ENCODE results near the gene HIGD1C. TPM values are rescaled to one million over a fixed set of nuclear protein-coding genes. Genes with fewer than 3 reads are reported as not detected.

HIGD1C gene
- total RNA-seq, 1 experiment from 2014 or later, result not detected

DNA sequence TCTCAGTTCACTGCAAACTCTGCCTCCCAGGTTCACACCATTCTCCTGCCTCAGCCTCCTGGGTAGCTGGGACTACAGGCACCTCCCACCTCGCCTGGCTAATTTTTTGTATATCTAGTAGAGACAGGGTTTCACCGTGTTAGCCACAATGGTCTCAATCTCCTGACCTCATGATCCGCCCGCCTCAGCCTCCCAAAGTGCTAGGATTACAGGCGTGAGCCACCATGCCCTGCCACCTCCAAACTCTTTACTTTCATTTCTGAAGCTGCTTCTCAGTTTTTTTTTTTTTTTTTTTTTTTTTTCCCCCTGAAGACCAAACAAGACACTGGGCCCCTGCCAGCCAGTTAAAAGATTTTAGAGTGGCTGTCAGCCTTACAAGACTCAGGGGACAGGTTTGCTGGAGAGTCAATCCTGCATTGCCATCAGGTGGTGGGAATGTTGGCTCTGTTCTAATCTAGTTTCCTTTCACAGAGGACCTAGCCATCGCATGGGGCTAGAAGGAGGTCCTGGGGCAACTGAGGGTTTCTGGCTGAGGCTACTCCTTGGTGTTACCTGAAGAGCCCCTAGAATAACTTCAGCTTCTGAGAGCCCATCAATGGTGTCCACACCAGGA, 37.4 kb upstream of the HIGD1C start:
- Histone ChIP-seq H3K4me3 (ENCODE audit: low read depth, low read length) (no peak overlapping the region), H3K9me3 (peaks cover 37% of the 10 kb centered on the region), H3K36me3 (ENCODE audit: control insufficient read depth, insufficient read depth, low read length) (no peaks in the 10 kb centered on the region), H3K27me3 (replicated peaks; ENCODE audit: control insufficient read depth, insufficient read depth, low read length) (no peaks in the 10 kb centered on the region), H3K4me1 (no peaks in the 10 kb centered on the region)
- Mint-ChIP-seq H3K4me1 (ENCODE audit: low read depth, unreplicated experiment) (no peaks in the 10 kb centered on the region), H3K36me3 (ENCODE audit: insufficient read depth, unreplicated experiment) (no peaks in the 10 kb centered on the region), H3K27ac (ENCODE audit: unreplicated experiment) (no peak overlapping the region), H3K27me3 (ENCODE audit: insufficient read depth, unreplicated experiment) (no peaks in the 10 kb centered on the region), H3K9me3 (ENCODE audit: unreplicated experiment) (peaks cover 74% of the 10 kb centered on the region), H3K4me3 (ENCODE audit: unreplicated experiment) (no peak overlapping the region)
- CTCF ChIA-PET, result interaction anchor here (0.6 kb wide), 2 partner anchors 33 to 93 kb away, joined by 5 read pairs; no protein-coding TSS in a partner anchor
- DNase-seq, result no peak
- intact Hi-C loops (cut with micrococcal nuclease; ENCODE audit: unreplicated experiment), result no loop called here
- BruUV-seq (replicated peaks), result no TSS peak
- TF ChIP-seq, protein P1, sequence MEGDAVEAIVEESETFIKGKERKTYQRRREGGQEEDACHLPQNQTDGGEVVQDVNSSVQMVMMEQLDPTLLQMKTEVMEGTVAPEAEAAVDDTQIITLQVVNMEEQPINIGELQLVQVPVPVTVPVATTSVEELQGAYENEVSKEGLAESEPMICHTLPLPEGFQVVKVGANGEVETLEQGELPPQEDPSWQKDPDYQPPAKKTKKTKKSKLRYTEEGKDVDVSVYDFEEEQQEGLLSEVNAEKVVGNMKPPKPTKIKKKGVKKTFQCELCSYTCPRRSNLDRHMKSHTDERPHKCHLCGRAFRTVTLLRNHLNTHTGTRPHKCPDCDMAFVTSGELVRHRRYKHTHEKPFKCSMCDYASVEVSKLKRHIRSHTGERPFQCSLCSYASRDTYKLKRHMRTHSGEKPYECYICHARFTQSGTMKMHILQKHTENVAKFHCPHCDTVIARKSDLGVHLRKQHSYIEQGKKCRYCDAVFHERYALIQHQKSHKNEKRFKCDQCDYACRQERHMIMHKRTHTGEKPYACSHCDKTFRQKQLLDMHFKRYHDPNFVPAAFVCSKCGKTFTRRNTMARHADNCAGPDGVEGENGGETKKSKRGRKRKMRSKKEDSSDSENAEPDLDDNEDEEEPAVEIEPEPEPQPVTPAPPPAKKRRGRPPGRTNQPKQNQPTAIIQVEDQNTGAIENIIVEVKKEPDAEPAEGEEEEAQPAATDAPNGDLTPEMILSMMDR (IDR thresholded peaks at IDR 0.05; ENCODE audit: insufficient read depth in 1 of 2, low read depth in 1 of 2, low read length in 1 of 2, severe bottlenecking in 1 of 2, unreplicated experiment in 1 of 2), result no peak
- POLR2A ChIA-PET, result interaction anchor here (0.7 kb wide), 1 partner anchor 15 kb away, joined by 6 read pairs; no protein-coding TSS in a partner anchor

DNA sequence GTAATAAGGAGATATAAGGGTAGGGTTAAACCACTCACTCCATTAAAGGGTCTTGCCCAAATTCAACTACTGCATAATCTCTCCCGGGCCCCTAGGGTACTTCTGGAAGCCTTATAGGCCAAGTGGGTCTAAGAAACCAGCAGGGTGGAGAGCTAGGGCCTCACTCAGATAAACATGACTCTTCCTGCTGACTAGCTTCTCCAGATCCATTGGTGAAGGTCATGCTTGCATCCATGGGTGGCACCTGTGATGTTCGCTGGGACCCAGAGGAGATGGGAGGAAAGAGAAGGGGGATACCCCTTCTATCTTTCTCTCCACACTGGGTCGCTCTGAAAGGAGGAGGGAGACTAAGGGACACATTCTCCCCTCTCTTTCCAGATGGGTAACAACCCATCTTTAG, 36.1 kb upstream of the HIGD1C start:
- CTCF ChIA-PET, result no interaction called here
- no peak for DNase-seq
- intact Hi-C loops (cut with micrococcal nuclease; ENCODE audit: unreplicated experiment), result no loop called here
- H3K4me3 ChIP-seq (ENCODE audit: low read depth, low read length), result no peak overlapping the region
- TF ChIP-seq, protein P1 (IDR thresholded peaks at IDR 0.05; ENCODE audit: insufficient read depth in 1 of 2, low read depth in 1 of 2, low read length in 1 of 2, severe bottlenecking in 1 of 2, unreplicated experiment in 1 of 2), result no peak
- no peaks in the 10 kb centered on the region for H3K36me3 Mint-ChIP-seq (ENCODE audit: insufficient read depth, unreplicated experiment)
- no peak overlapping the region for H3K4me3 Mint-ChIP-seq (ENCODE audit: unreplicated experiment)
- H3K9me3 Mint-ChIP-seq (ENCODE audit: unreplicated experiment), result peaks cover 65% of the 10 kb centered on the region
- H3K27me3 Mint-ChIP-seq (ENCODE audit: insufficient read depth, unreplicated experiment), result no peaks in the 10 kb centered on the region
- H3K4me1 ChIP-seq, result no peaks in the 10 kb centered on the region
- no peaks in the 10 kb centered on the region for H3K4me1 Mint-ChIP-seq (ENCODE audit: low read depth, unreplicated experiment)
- no peaks in the 10 kb centered on the region for H3K36me3 ChIP-seq (ENCODE audit: control insufficient read depth, insufficient read depth, low read length)
- H3K27ac Mint-ChIP-seq (ENCODE audit: unreplicated experiment), result no peak overlapping the region
- POLR2A ChIA-PET, result no interaction called here
- no TSS peak for BruUV-seq (replicated peaks)
- H3K9me3 ChIP-seq, result peaks cover 30% of the 10 kb centered on the region
- no peaks in the 10 kb centered on the region for H3K27me3 ChIP-seq (replicated peaks; ENCODE audit: control insufficient read depth, insufficient read depth, low read length)

DNA sequence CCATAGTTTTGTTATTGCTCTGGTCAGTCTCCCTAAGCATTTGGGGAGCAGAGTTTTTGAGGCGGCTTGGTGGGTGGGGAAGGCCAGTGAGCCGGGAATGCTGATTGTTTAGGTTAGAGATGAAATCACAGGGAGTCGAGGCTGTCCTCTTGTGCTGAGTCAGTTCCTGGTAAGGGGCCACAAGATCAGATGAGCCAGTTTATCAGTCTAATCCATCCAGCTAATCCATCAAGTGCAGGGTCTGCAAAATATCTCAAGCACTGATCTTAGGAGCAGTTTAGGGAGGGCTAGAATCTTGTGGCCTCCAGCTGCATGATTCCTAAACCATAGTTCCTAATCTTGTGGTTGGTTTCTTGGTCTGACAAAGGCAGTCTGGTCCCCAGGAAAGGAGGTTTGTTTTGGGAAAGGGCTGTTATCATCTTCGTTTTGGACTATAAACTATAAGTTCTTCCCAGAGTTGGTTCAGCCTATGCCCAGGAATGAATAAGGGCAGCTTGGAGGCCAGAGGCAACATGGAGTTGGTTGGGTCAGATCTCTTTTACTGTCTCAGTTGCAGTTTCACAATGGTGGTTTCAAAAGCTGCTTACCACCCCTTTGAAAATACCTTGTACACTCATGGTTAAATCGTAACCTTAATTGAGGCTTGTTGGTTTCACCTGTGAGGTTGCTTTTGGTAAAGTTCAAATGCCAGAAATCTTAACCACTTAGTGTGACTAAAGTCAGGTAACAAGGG, 33.6 kb upstream of the HIGD1C start:
- H3K36me3 ChIP-seq (ENCODE audit: control insufficient read depth, insufficient read depth, low read length), result no peaks in the 10 kb centered on the region
- ChIA-PET CTCF (no interaction called here), POLR2A (no interaction called here)
- no peak overlapping the region for H3K4me3 ChIP-seq (ENCODE audit: low read depth, low read length)
- H3K9me3 Mint-ChIP-seq (ENCODE audit: unreplicated experiment), result peaks cover 40% of the 10 kb centered on the region
- H3K9me3 ChIP-seq, result peaks cover 16% of the 10 kb centered on the region
- no peaks in the 10 kb centered on the region for H3K36me3 Mint-ChIP-seq (ENCODE audit: insufficient read depth, unreplicated experiment)
- no peaks in the 10 kb centered on the region for H3K27me3 Mint-ChIP-seq (ENCODE audit: insufficient read depth, unreplicated experiment)
- no peak overlapping the region for H3K27ac Mint-ChIP-seq (ENCODE audit: unreplicated experiment)
- H3K4me3 Mint-ChIP-seq (ENCODE audit: unreplicated experiment), result no peak overlapping the region
- peaks cover 9% of the 10 kb centered on the region for H3K4me1 Mint-ChIP-seq (ENCODE audit: low read depth, unreplicated experiment)
- no TSS peak for BruUV-seq (replicated peaks)
- H3K27me3 ChIP-seq (replicated peaks; ENCODE audit: control insufficient read depth, insufficient read depth, low read length), result no peaks in the 10 kb centered on the region
- intact Hi-C loops (cut with micrococcal nuclease; ENCODE audit: unreplicated experiment), result no loop called here
- no peak for DNase-seq
- TF ChIP-seq, protein P1 (IDR thresholded peaks at IDR 0.05; ENCODE audit: insufficient read depth in 1 of 2, low read depth in 1 of 2, low read length in 1 of 2, severe bottlenecking in 1 of 2, unreplicated experiment in 1 of 2), result no peak
- peaks cover 1% of the 10 kb centered on the region for H3K4me1 ChIP-seq
